A549 (cell line): ENCODE measurements around the gene SLC25A11. TPM values are rescaled to one million over a fixed set of nuclear protein-coding genes. Genes with fewer than 3 reads are reported as not detected.

Experiments
- ATAC-seq, 2 experiments: fragments of 200-7000 bp in 1 of 2; fragments of >200 bp in 1 of 2; cut with Nextera tagmentation in 1 of 2; cut with Tn5 transposase in 1 of 2; 3 replicates each; pipeline versions ENCODE4 v1.8.0 to v1.9.1; 2018 to 2020; ENCODE audit warnings: mild to moderate bottlenecking in 1 of 2, moderate library complexity in 1 of 2
- CTCF ChIA-PET: fragments of 300-600 bp; sonication (Branson Sonifier 250); formaldehyde crosslinking; extraction: SDS; loops from one replicate; lab custom pipeline; 2021; ENCODE audit warnings: antibody characterized with exemption, inconsistent platforms; lab: Yijun Ruan, JAX
- POLR2A ChIA-PET: fragments of 350-600 bp; formaldehyde crosslinking; extraction: SDS; loops from one replicate; lab custom pipeline; 2021; ENCODE audit warnings: antibody characterized with exemption, inconsistent platforms; lab: Yijun Ruan, JAX
- DNase-seq, 2 experiments: peaks; one replicate each; pipeline versions ENCODE4 v3.0.0 to v3.0.0-alpha.2; 2011 to 2016; ENCODE audit warnings: low read depth in 1 of 2, low spot score in 1 of 2
- FAIRE-seq: peaks from 2 replicates; lab custom pipeline; 2011; peaks lifted over from hg19 to GRCh38; lab: Jason Lieb, UNC
- H3K27ac ChIP-seq, 2 experiments: fragments of >200 bp; sonication (Bioruptor Twin); formaldehyde crosslinking; 3 replicates each; pipeline ENCODE4 v1.5.1; 2016 to 2017
- H3K4me1 ChIP-seq: fragments of >200 bp; sonication (Bioruptor Twin); formaldehyde crosslinking; 3 replicates; pipeline ENCODE4 v1.6.1; 2016
- H3K4me2 ChIP-seq: fragments of >200 bp; sonication (Bioruptor Twin); formaldehyde crosslinking; 3 replicates; pipeline ENCODE4 v1.6.1; 2016
- H3K4me3 ChIP-seq: fragments of >200 bp; sonication (Bioruptor Twin); formaldehyde crosslinking; 3 replicates; pipeline ENCODE4 v1.5.1; 2016
- H3K9me3 ChIP-seq: fragments of >200 bp; sonication (Bioruptor Twin); formaldehyde crosslinking; 3 replicates; pipeline ENCODE4 v1.6.1; 2016
- CBX2 ChIP-seq: fragments of 200-600 bp; sonication (generic); IDR thresholded peaks from 2 replicates; pipeline ENCODE4 v1.6.1; 2016; ENCODE audit warnings: low read depth, mild to moderate bottlenecking, borderline replicate concordance
- GATA3 ChIP-seq: IDR thresholded peaks from 2 replicates; pipeline ENCODE4 v1.6.1; 2012; ENCODE audit warnings: borderline replicate concordance
- HDAC2 ChIP-seq: fragments of 200-600 bp; sonication (generic); IDR thresholded peaks from 2 replicates; pipeline ENCODE4 v1.6.1; 2016
- HOXA7 ChIP-seq: fragments of 250-450 bp; sonication (Bioruptor Pico); IDR thresholded peaks from 2 replicates; pipeline ENCODE4 v1.5.0; 2020; ENCODE audit warnings: mild to moderate bottlenecking, moderate library complexity
- HOXB13 ChIP-seq: fragments of 250-450 bp; sonication (Bioruptor Pico); IDR thresholded peaks from 2 replicates; pipeline ENCODE4 v1.5.0; 2020; ENCODE audit warnings: low read depth, mild to moderate bottlenecking, moderate library complexity
- JUN ChIP-seq, 2 experiments: fragments of >200 bp; sonication (Bioruptor Twin); formaldehyde crosslinking; IDR thresholded peaks; 2 replicates in 1 of 2; 3 replicates in 1 of 2; pipeline ENCODE4 v1.6.1; 2016 to 2017
- KDM1A ChIP-seq: fragments of 200-600 bp; sonication (generic); IDR thresholded peaks from 2 replicates; pipeline ENCODE4 v1.6.1; 2016; ENCODE audit warnings: low read depth, mild to moderate bottlenecking
- MAFK ChIP-seq: fragments of 450-650 bp; IDR thresholded peaks from 2 replicates; pipeline ENCODE4 v1.6.1; 2014; ENCODE audit not compliant: partially characterized antibody
- PHF8 ChIP-seq: fragments of 200-600 bp; sonication (generic); IDR thresholded peaks from 2 replicates; pipeline ENCODE4 v1.6.1; 2016; ENCODE audit warnings: low read depth, mild to moderate bottlenecking, antibody characterized with exemption, moderate library complexity, borderline replicate concordance
- POLR2A ChIP-seq: IDR thresholded peaks from 2 replicates; pipeline ENCODE4 v1.6.1; 2012; ENCODE audit warnings: mild to moderate bottlenecking, low read length
- POLR2AphosphoS2 ChIP-seq: conservative IDR thresholded peaks from 2 replicates; pipeline ENCODE4 v1.6.1; 2012; ENCODE audit warnings: low read length, improper control_type of control experiment, inconsistent platforms
- RARB ChIP-seq: fragments of 250-450 bp; sonication (Bioruptor Pico); IDR thresholded peaks from 2 replicates; pipeline ENCODE4 v1.8.0; 2021; ENCODE audit warnings: mild to moderate bottlenecking, moderate library complexity
- REST ChIP-seq: fragments of 200-600 bp; sonication (generic); IDR thresholded peaks from 2 replicates; pipeline ENCODE4 v1.6.1; 2016; ENCODE audit warnings: antibody characterized with exemption, mild to moderate bottlenecking, moderate library complexity
- RFX5 ChIP-seq: fragments of 450-650 bp; IDR thresholded peaks from 2 replicates; pipeline ENCODE4 v1.7.1; 2014; ENCODE audit warnings: antibody characterized with exemption, mild to moderate bottlenecking, moderate library complexity
- SMC3 ChIP-seq: fragments of >200 bp; sonication (Bioruptor Twin); formaldehyde crosslinking; IDR thresholded peaks from 3 replicates; pipeline ENCODE4 v1.6.1; 2018; ENCODE audit warnings: inconsistent platforms
- TFCP2L1 ChIP-seq: fragments of 250-450 bp; sonication (Bioruptor Pico); IDR thresholded peaks from 2 replicates; pipeline ENCODE4 v1.5.0; 2021; ENCODE audit warnings: mild to moderate bottlenecking
- TP53 ChIP-seq: fragments of 250-450 bp; sonication (Bioruptor Pico); IDR thresholded peaks from 2 replicates; pipeline ENCODE4 v1.5.0; 2021; ENCODE audit warnings: mild to moderate bottlenecking, moderate library complexity
- WGBS: methylation state at CpG from one replicate; pipeline ENCODE4 v1.1.6; 2017; ENCODE audit errors: missing lambda C conversion rate; 5-methylcytosine and 5-hydroxymethylcytosine counted together
- polyA plus RNA-seq, 4 experiments: library from polyadenylated mRNA; depleted of rRNA in 3 of 4; stranded (reverse); fragments of >200 nt; fragmentation: RNase III in 1 of 4; extraction: RNeasy Plus Mini Kit Qiagen cat#74134 plus additional on column Dnase treatment in 1 of 4; gene quantifications; 2 replicates in 3 of 4; 3 replicates in 1 of 4; pipeline ENCODE4 v1.2.3, GENCODE V29; 2011 to 2017
- TF ChIP-seq, protein P1 (sequence below): fragments of 250-450 bp; sonication (Bioruptor Pico); IDR thresholded peaks from 2 replicates; pipeline ENCODE4 v1.5.0; 2021; ENCODE audit warnings: mild to moderate bottlenecking, moderate library complexity, borderline replicate concordance

Gene SLC25A11
- polyA plus RNA-seq, 2 of the 4 experiments (the other 2 are of a cell fraction): 60.2 to 69.2 TPM

DNA sequence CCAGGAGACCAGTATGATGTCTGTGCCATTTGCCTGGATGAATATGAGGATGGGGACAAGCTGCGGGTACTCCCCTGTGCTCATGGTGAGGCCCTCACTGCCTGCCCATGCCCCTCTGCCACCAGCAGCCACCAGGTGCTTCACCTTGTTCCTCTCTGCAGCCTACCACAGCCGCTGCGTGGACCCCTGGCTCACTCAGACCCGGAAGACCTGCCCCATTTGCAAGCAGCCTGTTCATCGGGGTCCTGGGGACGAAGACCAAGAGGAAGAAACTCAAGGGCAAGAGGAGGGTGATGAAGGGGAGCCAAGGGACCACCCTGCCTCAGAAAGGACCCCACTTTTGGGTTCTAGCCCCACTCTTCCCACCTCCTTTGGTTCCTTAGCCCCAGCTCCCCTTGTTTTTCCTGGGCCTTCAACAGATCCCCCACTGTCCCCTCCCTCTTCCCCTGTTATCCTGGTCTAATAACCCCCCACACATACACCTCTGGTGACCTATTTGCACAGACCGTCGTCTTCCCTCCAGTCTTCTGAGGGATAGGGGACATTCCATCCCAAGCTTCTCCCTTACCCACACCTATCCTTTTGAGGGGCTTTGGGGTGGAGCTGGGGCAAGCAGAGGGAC is 4.8 kb upstream of the SLC25A11 start (continued):
- TF ChIP-seq, protein P1, sequence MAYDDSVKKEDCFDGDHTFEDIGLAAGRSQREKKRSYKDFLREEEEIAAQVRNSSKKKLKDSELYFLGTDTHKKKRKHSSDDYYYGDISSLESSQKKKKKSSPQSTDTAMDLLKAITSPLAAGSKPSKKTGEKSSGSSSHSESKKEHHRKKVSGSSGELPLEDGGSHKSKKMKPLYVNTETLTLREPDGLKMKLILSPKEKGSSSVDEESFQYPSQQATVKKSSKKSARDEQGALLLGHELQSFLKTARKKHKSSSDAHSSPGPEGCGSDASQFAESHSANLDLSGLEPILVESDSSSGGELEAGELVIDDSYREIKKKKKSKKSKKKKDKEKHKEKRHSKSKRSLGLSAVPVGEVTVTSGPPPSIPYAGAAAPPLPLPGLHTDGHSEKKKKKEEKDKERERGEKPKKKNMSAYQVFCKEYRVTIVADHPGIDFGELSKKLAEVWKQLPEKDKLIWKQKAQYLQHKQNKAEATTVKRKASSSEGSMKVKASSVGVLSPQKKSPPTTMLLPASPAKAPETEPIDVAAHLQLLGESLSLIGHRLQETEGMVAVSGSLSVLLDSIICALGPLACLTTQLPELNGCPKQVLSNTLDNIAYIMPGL: peak; percentile 19; the same call in 1 of the 2 replicates
- TF ChIP-seq CBX2 (no peak), RFX5 (no peak), REST (no peak), JUN (IDR thresholded peaks at IDR 0.05) (peak in 1 of 2 experiments; percentile 55; a peak in 3 of 5 replicates), MAFK (no peak), HOXB13 (CRISPR knock-in tag) (no peak), TP53 (CRISPR knock-in tag) (peak; percentile 81), POLR2AphosphoS2 (peak; percentile 94), POLR2A (0 out of 2 replicates have a peak, but pooled peaks have one; percentile 3)

- ChIA-PET POLR2A (interaction anchor here (5.3 kb wide), 1 partner anchor 23 kb away, joined by 67 read pairs; the partner anchor contains the start of gene SPAG7), CTCF (interaction anchor here (2.6 to 3.7 kb wide), 2 partner anchors 35 to 43 kb away, joined by 11 to 17 read pairs; partner anchors contain the start of gene CAMTA2)
- FAIRE-seq (no peak), ATAC-seq (no peak)
- peak overlapping the region; percentile 99 for H3K4me2 ChIP-seq
- no peak overlapping the region for H3K4me3 ChIP-seq
- peak overlapping the region in 1 of 2 experiments; percentile 99; a peak in 3 of 6 replicates for H3K27ac ChIP-seq
- peaks cover 55% of the 10 kb centered on the region for H3K4me1 ChIP-seq
- no peak for TF ChIP-seq PHF8
- TF ChIP-seq JUN (IDR thresholded peaks at IDR 0.05): no peak
- TF ChIP-seq RARB (CRISPR knock-in tag): no peak; the same call in 1 of the 2 replicates
- TF ChIP-seq HDAC2: no peak
- 0 out of 2 replicates have a peak, but pooled peaks have one; percentile 10 for TF ChIP-seq GATA3
- TF ChIP-seq HOXA7 (CRISPR knock-in tag): no peak; the same call in 1 of the 2 replicates
- TF ChIP-seq POLR2AphosphoS2: no peak; the same call in 1 of the 2 replicates
- peak; percentile 70 for TF ChIP-seq TFCP2L1
- no peak for TF ChIP-seq KDM1A
- TF ChIP-seq SMC3: no peak
- no peak for TF ChIP-seq POLR2A
- TF ChIP-seq, all 56 proteins: peak for 2
- no peaks in the 10 kb centered on the region for H3K9me3 ChIP-seq
- 63% methylated on average over 3 of the region's 3 CpGs for WGBS
- DNase-seq: no peak
Measured at GRCh38 chr17:4944163-4944553, 4.3 kb upstream of the SLC25A11 start.
